Right renal cortex interstitium (tissue), 3 donors: ENCODE measurements around the gene ILDR2. TPM values are rescaled to one million over a fixed set of nuclear protein-coding genes. Genes with fewer than 3 reads are reported as not detected.
A peak's percentile ranks its signal among the peaks of the same experiment; 100 is the strongest.

Experiments
- DNase-seq, 3 donors: peaks; one replicate each; pipeline ENCODE4 v3.0.0-alpha.2; 2013; ENCODE audit warnings: low read depth in 3 of 3, low spot score in 2 of 3
- polyA plus RNA-seq, 3 donors: library from polyadenylated mRNA; unstranded; fragments of 120-200 nt; gene quantifications; one replicate each; pipeline ENCODE4 v1.2.1, GENCODE V29; 2013; ENCODE audit not compliant: insufficient read length in 3 of 3

The ILDR2 gene
- polyA plus RNA-seq, 3 donors: 15.7 to 17.1 (median 17.0) TPM

DNA sequence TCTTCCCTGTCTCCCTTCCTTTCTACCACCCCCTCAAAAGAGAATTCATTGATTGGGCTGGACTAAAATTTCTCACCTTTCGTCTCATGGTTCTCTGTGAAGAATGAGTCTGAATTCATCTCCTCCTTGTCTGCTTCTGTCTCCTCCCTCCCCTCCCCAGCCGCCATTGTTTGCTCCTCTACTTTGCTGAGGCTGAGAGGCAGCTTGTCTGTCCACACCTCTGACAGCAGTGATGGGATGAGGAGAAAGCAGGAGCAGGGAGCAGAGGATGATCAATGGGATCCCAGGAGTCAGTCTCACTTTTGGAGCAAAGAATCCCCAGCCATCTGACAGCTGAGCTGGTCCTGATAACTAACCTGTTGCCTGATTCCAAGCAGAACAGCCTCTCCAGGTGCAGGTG is 2.5 kb downstream of the ILDR2 start:
- no peak for DNase-seq

DNA sequence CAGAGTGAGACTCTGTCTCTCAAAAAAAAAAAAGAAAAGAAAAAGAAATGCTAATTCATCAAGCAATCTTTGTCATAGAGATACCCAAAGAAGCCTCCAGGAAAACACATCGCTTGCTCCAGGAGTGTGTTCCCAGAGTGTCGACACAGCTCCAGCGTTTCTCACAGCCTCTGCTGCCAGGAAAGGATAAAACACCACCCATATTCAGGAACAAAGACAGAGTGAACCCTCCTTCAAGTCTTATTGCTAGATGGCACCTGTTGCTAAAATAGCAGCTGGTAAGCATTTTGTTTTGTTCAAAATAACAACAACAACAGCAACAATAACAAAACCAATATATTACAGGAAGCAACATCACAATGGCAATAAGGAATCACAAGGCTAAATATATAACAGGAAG is 3.1 kb downstream of the ILDR2 start:
- no peak for DNase-seq

DNA sequence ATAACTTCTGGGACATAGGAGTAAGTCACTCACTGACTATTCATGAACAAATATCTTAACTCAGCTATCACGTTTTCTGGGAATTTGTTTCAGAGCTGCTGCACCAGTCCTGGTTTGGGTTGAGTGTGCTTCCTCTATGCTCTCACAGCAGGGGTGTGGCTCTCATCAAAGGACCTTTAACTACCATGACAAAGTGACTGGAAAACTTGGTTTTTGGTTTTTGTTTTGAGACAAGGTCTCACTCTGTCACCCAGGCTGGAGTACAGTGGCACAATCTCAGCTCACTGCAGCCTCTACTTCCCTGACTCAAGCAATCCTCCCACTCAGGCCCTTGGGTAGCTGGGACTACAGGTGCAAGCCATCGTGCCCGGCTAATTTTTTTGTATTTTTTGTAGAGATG is 4.1 kb downstream of the ILDR2 start:
- DNase-seq: no peak

DNA sequence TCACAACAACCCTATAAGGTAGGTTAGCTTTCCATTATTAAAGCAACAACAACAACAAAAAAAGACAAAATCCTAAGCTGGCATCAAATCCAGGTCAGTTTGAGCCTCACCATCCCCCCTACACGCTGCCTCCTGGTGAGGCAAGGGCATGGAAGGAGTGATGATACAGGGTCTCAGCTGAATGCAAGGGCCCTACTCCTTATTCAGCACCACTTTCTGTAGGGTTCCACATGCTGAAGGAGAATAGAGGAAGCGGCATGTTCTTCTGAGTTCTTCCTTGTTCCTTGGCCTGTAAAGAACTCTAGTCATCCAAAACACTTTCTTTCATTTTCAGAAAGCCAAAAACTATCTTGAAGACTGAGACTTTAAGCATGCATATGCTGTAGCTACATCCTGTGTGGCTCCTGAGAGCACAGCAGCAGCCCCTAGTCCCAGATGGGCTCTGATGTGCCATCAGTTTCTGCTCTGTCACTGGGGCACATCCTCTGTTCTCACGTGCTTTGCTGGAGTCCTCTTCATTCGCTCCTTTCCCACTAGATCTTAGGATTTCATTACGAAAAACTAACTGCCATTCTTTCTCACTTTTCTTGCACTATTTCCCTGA is 6.2 kb downstream of the ILDR2 start:
- DNase-seq: no peak

DNA sequence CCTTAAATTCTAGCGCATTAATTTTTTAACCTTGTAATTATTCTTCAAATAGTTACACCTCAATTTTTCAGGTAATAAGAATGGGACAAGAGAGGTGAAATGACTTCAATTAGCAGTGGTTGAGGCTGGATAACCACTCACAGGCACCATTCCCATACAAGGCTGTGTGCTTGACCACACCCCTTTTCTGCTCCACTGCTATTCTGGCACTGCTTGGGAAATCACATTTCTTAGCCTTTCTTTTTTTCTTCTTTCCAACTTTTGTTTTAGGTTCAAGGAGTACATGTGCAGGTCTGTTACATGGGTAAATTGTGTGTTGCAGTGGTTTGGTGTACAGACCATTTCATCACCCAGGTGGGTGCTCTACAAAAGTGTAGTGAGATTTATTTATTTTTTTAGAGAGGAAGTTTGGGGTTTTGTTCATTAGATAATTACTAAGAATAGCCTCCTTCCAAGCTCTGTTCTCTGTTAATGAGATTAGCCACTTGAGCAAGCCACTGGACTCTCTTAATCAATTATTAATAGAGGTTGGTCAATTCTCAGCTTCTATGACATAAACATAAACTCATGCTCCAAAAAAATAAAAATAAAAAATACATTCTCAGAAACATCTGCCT is 14.4 kb downstream of the ILDR2 start:
- DNase-seq: no peak

DNA sequence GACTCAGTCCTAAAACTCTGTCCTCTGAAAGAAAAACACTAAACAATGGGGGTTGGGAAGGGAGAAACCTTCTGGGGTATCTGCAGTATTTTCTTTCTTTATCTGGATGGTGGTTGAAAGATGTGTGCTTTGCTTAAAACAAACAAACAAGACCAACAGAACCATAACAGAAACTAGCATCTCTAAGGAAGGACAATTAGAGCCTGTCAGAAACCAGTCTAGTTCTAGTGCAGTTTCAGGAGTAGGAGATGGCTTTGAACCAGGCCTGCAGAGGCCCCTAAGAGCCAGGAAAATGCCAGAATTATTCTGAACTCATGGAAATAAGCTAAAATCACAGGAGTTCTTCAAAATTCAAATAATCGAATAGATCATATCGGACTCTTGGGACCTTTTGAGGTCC is 18.5 kb downstream of the ILDR2 start:
- no peak for DNase-seq

DNA sequence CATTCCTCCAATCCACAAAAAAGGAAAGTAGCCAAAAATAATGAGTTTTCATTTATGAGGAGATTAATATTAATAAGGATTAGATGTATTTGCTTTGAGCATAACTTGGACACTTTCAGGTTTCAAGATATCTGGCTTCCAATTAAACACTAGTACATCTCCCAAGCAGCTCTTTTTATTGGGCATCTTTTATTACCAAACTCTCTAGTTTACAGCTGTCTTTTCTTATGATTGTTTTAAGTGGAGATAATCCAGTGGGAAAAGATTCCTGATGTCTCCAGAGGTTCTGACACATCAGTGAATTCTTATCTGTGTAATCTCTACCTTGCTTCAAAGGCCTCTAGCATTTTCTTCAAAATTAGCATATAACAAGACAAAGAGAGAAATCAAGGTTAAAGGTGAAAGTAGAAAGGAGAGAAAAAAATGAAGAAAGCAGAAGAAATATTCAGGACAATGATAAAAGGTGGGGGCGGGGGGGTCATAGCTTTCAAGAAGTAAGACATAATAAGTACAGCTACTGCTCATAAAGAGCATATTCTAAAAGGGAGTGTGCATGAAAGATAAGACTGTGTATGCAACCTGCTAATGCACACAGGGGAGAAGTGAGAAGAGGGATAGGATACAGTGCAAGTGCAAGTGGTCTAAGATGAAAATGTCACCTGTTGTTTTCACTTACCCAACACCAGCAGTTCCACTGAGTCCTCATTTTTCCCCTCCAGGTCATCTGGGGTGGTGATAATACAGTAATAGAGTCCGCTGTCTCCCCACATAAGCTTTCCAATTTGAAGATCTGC is 19.1 kb downstream of the ILDR2 start:
- DNase-seq: no peak

DNA sequence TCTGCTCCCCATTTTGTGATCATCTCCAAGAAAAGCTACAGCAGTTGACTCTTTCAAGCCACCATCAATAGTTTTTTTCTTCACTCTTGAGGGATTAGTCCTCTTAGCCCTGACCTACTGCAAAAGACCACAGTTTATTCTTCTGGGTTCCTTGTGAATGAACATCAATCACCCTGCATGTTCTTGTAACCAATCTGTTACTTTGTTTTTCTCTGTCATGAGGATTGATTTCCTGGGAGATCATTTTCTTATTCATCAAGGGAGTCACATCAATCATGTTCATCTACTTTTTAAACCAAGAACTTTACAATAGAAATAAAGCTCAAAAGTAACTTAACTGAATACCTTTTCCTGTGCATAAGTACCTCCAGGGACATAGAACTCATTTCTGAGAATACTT is 21.8 kb downstream of the ILDR2 start:
- DNase-seq: no peak

DNA sequence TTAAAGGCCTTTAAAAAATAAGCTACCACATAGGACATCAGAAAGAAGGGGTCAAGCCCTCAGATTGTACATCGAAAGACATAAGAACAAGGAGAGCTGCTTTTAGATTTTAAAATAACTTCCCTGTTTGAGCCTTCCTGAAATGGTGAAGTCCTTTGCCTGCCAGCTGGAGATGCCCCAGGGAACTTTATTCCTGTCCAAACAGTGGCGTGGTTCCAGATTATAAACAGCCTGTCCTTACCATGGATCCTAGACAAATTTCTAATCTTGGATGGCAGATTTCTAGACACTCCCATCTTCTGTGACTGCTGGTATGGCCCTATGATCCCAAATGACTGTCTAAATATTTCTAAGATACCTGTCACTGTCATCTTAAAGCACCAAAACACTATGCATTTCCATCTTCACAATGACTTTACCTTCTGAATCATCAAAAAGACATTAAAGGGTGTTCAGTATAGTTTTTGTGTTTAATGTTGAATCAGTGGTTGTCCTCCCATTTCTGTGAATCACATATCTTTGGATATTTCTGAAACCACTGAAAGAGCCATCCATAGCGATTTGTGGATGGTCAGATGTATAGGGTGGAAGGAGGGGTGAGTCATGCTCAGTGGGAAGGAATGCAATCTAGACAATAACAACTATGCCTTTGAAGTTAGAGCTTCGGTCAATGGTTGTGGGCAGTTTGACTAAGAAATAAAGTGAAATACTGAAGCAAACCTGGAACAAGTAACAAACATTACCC is 23.2 kb downstream of the ILDR2 start:
- no peak for DNase-seq

DNA sequence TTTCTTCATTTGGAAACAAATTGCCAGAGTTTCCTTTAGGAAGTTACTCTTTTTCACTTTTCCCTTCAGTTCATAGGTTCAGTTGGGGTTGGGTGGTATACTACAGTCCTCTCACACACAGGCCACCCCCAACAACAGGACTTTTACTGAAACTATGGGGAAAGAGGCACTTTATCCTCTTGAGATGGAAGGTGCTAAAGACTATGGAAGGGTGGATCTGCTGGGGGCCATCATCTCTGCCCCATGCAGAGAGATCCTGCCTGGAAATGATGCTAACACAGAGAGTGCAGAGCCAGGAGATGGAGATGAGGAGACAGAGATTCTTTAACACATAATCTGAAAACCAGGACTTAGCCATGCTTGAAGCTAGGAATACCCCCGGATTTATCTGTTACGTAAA is 24.3 kb downstream of the ILDR2 start:
- DNase-seq: no peak

DNA sequence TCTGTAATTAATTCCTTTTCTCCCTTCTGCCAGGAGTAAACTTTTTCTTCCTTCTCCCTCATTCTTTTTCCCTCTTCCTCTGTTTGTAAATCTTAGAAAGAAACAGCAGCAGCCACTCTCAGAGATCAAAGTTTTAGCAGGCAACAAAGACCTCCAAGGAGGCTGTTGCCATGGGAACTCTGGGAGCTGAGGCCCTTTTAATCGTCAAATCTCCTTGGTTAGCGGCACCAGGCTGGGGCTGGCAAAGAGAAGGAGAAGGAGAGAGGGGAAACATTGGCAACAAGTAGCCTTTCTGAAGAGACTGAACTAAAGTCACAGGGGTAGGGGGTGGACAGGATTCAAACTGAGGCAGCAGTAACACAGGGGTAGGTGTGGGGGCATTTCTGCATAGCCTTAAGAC is 25.2 kb downstream of the ILDR2 start:
- no peak for DNase-seq

DNA sequence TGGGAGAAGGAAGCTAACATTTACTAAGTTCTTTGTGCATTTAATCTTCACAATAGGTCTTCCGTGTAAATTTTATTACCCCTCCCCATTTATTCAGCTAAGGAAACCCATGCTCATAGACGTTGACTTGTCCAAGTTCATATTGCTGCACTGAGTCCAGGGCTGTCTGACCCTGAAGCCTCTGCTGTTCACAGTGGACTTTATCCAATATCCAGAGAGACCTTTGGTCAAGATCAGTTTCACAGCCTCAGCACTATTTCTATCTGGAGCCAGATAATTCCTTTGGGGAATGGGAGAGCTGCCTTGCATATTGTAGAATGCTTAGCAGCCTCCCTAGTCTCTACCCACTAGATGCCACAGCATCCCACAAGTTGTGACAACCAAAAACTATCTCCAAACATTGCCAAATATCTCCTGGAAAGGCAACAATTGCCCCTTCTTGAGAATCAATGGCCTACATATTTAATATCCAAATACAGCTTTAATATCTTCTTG is 26.4 kb downstream of the ILDR2 start:
- no peak for DNase-seq

DNA sequence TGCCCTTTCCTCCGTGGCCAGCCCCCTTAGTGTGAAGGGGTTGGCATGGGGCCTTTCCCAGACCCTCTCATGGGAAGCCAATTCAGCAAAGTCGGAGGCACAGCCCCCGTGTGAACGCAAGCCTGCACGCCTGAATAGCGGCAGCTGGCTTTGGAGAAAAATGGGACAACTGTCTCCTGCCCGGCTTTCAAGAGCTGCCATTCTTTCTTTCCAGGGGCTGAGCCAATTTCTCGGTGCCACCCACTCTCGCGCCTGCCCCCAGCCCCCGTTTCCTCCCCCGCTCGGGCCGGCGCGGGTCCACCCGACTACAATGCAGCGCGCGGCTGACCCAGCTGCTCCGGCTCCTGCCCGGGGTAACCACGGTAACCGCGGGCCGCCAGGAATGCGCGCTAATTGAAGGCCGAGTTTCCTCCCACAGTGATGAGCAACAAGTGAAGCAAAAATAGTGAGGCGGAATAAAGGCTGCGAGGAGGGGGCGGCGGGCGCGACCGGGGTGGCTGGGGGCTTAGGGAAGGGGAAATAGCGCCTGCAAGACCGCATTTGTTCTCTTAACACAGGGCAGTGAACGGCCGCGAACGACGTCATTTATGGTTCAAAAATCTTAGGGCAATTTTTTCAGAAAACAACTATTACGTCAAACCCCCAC is 27.8 kb downstream of the ILDR2 start:
- peak in 2 of 3 donors; percentile 56 to 72 for DNase-seq

DNA sequence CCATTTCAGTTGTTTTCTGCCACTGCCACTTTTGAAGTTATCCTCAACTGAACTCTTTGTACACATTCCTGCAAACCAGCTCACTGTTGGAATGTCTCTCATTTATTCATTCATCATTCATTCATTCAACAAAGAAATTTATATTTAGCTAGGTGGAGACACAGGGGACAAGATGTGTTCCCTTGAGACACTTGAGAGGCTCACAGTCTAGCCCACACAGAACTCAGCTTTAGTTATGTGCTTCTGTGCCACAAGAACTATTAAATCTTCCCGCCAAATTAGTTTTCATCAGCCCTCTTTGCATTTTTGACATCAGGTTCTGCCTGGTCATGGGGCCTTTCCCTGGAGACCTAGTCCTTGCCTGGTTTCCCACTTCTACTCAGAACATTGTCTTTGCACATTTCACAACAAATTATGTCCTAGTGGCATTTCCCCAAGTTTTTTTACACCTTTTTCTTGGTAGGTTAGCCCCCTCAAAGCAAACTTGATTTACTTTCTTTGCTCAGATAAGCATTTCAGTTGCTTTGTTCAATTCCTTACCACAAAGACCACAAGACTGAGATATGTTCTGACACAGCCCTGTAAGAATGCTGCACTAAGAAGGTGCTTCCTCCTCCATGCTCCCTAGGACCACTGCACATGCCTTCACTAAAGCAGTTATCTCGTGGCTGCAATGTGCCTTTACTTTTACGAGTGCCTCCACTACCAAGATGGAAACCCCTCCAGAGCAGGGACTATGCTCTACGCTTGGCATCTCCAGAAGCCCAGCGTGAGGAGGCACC is 31.0 kb downstream of the ILDR2 start:
- DNase-seq: no peak

DNA sequence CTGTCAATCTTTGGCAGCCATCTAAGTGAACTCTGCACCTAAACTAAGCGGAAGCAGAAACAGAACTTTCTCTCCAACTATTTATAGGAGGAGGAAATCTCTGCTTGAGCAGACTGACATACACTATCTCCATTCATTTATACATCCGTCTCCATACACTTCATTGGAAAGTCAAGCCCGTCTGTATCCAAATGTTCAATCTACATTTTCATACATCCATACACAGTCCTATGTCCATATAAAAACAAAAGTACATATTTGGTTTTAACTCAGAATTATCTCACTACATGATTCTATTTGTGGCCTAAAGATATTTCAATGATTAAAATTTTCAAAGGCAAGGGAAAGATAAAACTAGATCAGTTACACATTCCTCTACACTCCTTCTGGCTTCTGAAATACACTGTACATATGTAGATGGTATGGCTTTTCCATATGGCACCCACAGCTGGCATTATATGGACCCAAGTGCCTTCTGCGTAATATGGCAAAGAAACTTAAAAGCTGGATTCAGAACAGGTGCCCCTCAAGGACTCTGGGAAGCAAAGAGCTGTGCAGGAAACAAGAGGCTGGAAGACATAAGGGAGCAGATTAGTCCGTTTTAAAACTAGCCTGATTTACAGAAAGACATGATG is 35.5 kb downstream of the ILDR2 start:
- no peak for DNase-seq

DNA sequence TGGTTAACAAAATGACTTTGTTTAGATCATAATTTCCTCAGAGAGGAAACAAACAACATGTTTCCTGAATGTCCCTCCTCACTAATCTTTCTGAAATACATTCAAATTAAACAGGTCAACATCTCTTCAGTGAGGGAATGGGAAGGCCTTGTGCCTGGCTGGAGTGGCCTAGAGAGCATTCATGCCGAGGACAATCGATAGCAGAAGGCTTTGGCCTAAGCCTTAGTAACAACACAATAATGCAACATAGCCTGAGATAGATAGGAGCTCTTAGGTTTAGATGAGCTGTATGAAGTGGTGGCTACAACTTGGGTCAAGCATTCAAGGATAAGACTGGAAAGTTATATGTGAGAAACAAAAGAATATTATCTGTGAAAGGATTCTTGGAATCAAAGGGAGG is 37.4 kb downstream of the ILDR2 start:
- no peak for DNase-seq

DNA sequence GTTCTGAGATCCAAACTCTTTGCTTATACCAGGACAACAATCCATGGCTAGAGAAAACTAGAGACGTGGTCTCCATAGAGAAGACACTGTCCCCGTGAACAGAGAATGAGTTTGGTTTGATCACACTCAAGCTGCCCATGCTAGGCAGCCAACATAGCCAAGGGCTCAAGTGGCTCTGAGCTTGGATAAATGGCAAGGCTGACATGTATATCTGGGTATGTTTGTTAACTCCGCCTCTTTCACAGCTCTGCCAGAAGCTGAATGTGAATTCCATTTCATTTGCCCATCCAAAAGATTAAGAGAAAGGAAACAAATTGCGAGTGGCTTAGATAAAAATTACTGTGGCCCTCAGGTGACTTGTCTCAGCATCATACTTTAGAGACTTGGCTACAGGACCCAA is 38.0 kb downstream of the ILDR2 start:
- DNase-seq: no peak

DNA sequence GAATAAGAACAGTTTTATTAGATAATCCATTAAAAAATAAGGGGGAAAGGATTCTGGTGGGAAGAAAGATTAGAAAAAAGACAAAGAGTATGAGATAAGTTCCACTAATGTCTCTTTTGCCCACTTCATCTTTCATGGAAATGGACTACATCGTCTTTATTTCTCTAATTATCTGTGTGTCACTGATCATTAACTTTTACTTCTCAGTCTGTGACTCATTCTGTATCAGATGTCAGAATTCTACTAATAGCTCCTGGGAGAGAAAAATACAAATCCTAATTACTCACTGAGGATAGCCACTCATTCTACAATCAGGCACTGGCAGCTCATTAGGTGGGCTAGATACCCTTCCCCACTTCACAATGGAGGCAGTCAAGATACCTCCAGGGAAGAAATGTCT is 41.7 kb downstream of the ILDR2 start:
- DNase-seq: no peak

DNA sequence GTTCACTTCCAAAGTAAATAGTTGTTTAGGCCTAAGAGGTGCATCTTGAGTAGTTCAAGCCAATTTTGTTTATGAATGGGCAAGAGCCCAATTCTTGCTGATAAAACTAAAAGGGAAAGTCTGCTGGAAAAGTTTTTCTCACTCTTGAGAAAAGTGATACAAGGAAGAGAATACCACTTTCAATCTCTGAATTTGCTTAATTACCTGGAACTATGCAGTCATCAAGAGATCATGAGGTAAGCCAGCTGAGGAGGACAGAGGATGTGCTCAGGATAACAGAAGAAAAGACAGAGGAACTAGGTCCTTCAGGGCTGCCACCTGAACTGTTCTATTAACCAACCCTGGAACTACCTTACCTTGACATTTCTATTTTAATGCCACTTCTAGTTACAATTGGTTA is 42.2 kb downstream of the ILDR2 start:
- DNase-seq: no peak

DNA sequence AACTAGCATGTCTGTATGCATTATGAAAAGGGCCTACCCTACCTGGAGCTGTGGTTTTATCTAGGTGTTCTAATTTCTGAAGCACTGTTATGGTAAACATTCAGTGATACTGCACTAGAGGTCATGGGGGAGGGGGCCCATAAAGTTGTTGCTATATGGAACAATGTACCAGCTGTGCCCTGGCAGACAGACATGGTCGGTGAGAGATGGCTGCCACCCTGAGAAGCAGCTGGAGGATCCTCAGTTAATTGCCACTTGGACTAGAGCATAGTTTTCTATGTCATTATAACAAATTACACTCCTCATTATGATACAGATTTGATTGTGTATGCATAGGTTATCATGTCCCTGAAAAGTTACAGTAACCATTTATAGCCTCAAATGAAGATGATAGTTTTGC is 45.4 kb downstream of the ILDR2 start:
- DNase-seq: no peak
